Adrenal gland (tissue), 5 donors: ENCODE data around the gene VPS72.

Source experiments
- CTCF ChIP-seq, 6 experiments: fragments of 450-650 bp in 4 of 6; fragments of 200-600 bp in 2 of 6; sonication (generic) in 1 of 6; IDR thresholded peaks; 1 replicate in 5 of 6; 2 replicates in 1 of 6; pipeline versions ENCODE4 v1.5.1 to v1.8.0; 2016 to 2021; ENCODE audit warnings: antibody characterized with exemption in 6 of 6, mild to moderate bottlenecking in 2 of 6, moderate library complexity in 1 of 6
- POLR2A ChIP-seq, 2 donors: fragments of 450-650 bp; IDR thresholded peaks; one replicate each; pipeline ENCODE4 v1.6.1; 2017; ENCODE audit warnings: antibody characterized with exemption in 2 of 2, mild to moderate bottlenecking in 2 of 2, moderate library complexity in 1 of 2
- donor health status: DM: no; HTN: no; CAD: no.

- TF ChIP-seq CTCF (IDR thresholded peaks at IDR 0.05) (no peak), POLR2A (IDR thresholded peaks at IDR 0.05) (no peak)
Observed at GRCh38 chr1:151199873-151200581, 10.0 kb upstream of the VPS72 start.
